Uterus (tissue), 2 donors: Measurements from ENCODE around the gene UGT1A8.
"Not testable (repeated sequence)": the region's sequence is repeated elsewhere in the genome, so short reads cannot be mapped to it uniquely, and the experiment has no call there.

Source experiments
- CTCF ChIP-seq, 4 experiments: fragments of 200-600 bp in 2 of 4; fragments of 450-650 bp in 2 of 4; sonication (generic) in 2 of 4; IDR thresholded peaks; one replicate each; pipeline ENCODE4 v1.5.1; 2016 to 2019; ENCODE audit warnings: antibody characterized with exemption in 4 of 4, mild to moderate bottlenecking in 2 of 4, moderate library complexity in 1 of 4
- POLR2A ChIP-seq, 2 donors: fragments of 450-650 bp; IDR thresholded peaks; one replicate each; pipeline ENCODE4 v1.6.1; 2016; ENCODE audit warnings: antibody characterized with exemption in 2 of 2, mild to moderate bottlenecking in 1 of 2, moderate library complexity in 1 of 2

GRCh38 chr2:233646033-233646432 lies 28.6 kb downstream of the UGT1A8 start:
- not testable (repeated sequence) for TF ChIP-seq CTCF, POLR2A (IDR thresholded peaks at IDR 0.05)
